Activated T-cell treated with anti-CD3 and anti-CD28 coated beads, Interleukin-2, amount 50 U/mL, for 24 hours (primary cell): ENCODE data around the gene HIPK2.
A peak's percentile ranks its signal among the peaks of the same experiment; 100 is the strongest.

Source experiments
- DNase-seq: peaks from one replicate; pipeline ENCODE4 v3.0.0-alpha.2; 2020
- H3K27ac Mint-ChIP-seq: 2 replicates; pipeline ENCODE4 v1.8.0; 2020; ENCODE audit warnings: mild to moderate bottlenecking, mixed read lengths
- H3K27me3 Mint-ChIP-seq: 2 replicates; pipeline ENCODE4 v1.8.0; 2020; ENCODE audit warnings: mixed read lengths
- H3K36me3 Mint-ChIP-seq: 2 replicates; pipeline ENCODE4 v1.8.0; 2020; ENCODE audit warnings: low read depth, mixed read lengths
- H3K4me1 Mint-ChIP-seq: 2 replicates; pipeline ENCODE4 v1.8.0; 2020; ENCODE audit warnings: low read depth, mixed read lengths
- H3K4me3 Mint-ChIP-seq: 2 replicates; pipeline ENCODE4 v1.8.0; 2020; ENCODE audit warnings: mild to moderate bottlenecking, moderate library complexity, mixed read lengths
- H3K9me3 Mint-ChIP-seq: 2 replicates; pipeline ENCODE4 v1.8.0; 2020; ENCODE audit warnings: mixed read lengths

The HIPK2 gene

GRCh38 chr7:139592801-139593461 is 184.9 kb downstream of the HIPK2 start:
- Mint-ChIP-seq H3K27me3 (no peaks in the 10 kb centered on the region), H3K9me3 (no peaks in the 10 kb centered on the region), H3K27ac (no peak overlapping the region), H3K36me3 (peaks cover 86% of the 10 kb centered on the region), H3K4me1 (no peaks in the 10 kb centered on the region), H3K4me3 (no peak overlapping the region)
- no peak for DNase-seq

GRCh38 chr7:139591550-139592195 is 186.1 kb downstream of the HIPK2 start:
- H3K9me3 Mint-ChIP-seq = no peaks in the 10 kb centered on the region
- no peak overlapping the region for H3K27ac Mint-ChIP-seq
- H3K36me3 Mint-ChIP-seq = peaks cover 83% of the 10 kb centered on the region
- no peak overlapping the region for H3K4me3 Mint-ChIP-seq
- H3K27me3 Mint-ChIP-seq = no peaks in the 10 kb centered on the region
- no peak for DNase-seq
- no peaks in the 10 kb centered on the region for H3K4me1 Mint-ChIP-seq

GRCh38 chr7:139589474-139589873 is 188.3 kb downstream of the HIPK2 start:
- no peaks in the 10 kb centered on the region for H3K9me3 Mint-ChIP-seq
- H3K4me1 Mint-ChIP-seq = peaks cover 2% of the 10 kb centered on the region
- DNase-seq = no peak
- no peak overlapping the region for H3K4me3 Mint-ChIP-seq
- H3K27ac Mint-ChIP-seq = peak overlapping the region; percentile 10
- H3K27me3 Mint-ChIP-seq = no peaks in the 10 kb centered on the region
- H3K36me3 Mint-ChIP-seq = peaks cover 78% of the 10 kb centered on the region

- Mint-ChIP-seq H3K27me3 (no peaks in the 10 kb centered on the region), H3K9me3 (no peaks in the 10 kb centered on the region), H3K4me1 (peaks cover 7% of the 10 kb centered on the region), H3K4me3 (no peak overlapping the region), H3K27ac (peak overlapping the region; percentile 40), H3K36me3 (peaks cover 77% of the 10 kb centered on the region)
- DNase-seq = peak; percentile 20
These were observed 189.2 kb downstream of the HIPK2 start for GRCh38 chr7:139588632-139589031.

DNA sequence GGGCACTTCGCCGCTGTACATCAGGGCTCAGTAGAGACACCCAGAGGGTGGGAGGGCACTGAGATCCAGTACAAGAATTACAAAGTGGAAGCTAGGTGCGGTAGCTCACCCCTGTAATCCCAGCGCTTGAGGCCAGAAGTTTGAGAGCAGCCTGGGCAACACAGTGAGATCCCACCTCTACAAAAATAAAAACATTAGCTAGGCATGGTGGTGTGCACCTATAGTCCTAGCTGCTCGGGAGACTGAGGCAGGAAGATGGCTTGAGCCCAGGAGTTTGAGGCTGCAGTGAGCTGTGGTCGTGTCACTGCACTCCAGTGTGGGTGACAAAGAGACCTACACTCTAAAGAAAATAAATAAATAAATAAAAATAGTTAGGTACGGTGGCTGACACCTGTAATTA is 190.3 kb downstream of the HIPK2 start:
- no peak for DNase-seq
- no peaks in the 10 kb centered on the region for H3K9me3 Mint-ChIP-seq
- peaks cover 77% of the 10 kb centered on the region for H3K36me3 Mint-ChIP-seq
- H3K27ac Mint-ChIP-seq = no peak overlapping the region
- H3K4me1 Mint-ChIP-seq = peaks cover 15% of the 10 kb centered on the region
- no peaks in the 10 kb centered on the region for H3K27me3 Mint-ChIP-seq
- no peak overlapping the region for H3K4me3 Mint-ChIP-seq

GRCh38 chr7:139586286-139586685 is 191.5 kb downstream of the HIPK2 start:
- H3K27me3 Mint-ChIP-seq = no peaks in the 10 kb centered on the region
- peaks cover 17% of the 10 kb centered on the region for H3K4me1 Mint-ChIP-seq
- H3K9me3 Mint-ChIP-seq = no peaks in the 10 kb centered on the region
- peaks cover 74% of the 10 kb centered on the region for H3K36me3 Mint-ChIP-seq
- DNase-seq = no peak
- H3K27ac Mint-ChIP-seq = no peak overlapping the region
- no peak overlapping the region for H3K4me3 Mint-ChIP-seq

GRCh38 chr7:139585042-139585441 is 192.8 kb downstream of the HIPK2 start:
- Mint-ChIP-seq H3K36me3 (peaks cover 78% of the 10 kb centered on the region), H3K9me3 (no peaks in the 10 kb centered on the region), H3K27me3 (no peaks in the 10 kb centered on the region), H3K4me1 (peaks cover 17% of the 10 kb centered on the region), H3K4me3 (no peak overlapping the region), H3K27ac (no peak overlapping the region)
- DNase-seq = no peak

DNA sequence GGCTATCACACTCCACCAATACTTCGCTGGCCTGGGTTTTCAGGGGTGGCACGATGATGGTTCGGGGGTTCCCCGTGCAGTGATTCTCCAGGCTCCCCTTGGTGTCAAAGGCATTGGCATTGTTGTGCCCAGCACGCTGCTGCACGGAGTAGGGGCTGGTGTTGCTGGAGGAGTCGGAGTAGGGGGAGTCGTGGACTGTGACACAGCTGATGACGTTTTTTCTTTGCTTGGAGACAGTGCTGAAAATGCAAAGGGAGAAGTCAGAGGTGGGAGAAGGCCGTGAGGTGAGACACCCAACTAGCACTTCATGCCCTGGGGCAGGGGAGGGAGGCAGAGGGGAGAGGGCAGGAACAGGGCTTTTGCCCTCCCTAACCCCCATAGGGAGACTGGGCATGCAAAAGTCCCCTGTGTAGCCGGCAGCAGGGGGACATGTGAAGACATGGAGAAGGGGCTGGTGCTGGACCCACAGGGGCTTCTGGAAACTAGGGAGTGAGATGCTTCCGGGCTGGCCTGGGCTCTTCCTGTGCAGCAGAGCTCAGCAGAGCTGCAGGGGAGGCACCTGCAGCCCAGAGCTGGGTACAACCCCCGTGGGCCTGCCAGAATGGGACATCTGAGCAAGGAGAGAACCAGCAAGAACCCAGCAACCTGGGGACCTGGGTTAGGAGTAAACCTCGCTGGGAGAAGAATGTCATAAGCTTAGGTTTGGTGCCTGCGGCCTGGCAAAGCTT is 193.8 kb downstream of the HIPK2 start:
- H3K4me3 Mint-ChIP-seq = no peak overlapping the region
- no peaks in the 10 kb centered on the region for H3K9me3 Mint-ChIP-seq
- peak; percentile 29 for DNase-seq
- H3K4me1 Mint-ChIP-seq = peaks cover 17% of the 10 kb centered on the region
- peaks cover 78% of the 10 kb centered on the region for H3K36me3 Mint-ChIP-seq
- no peaks in the 10 kb centered on the region for H3K27me3 Mint-ChIP-seq
- no peak overlapping the region for H3K27ac Mint-ChIP-seq

- Mint-ChIP-seq H3K36me3 (peaks cover 74% of the 10 kb centered on the region), H3K27ac (peak overlapping the region; percentile 18), H3K9me3 (no peaks in the 10 kb centered on the region), H3K27me3 (no peaks in the 10 kb centered on the region), H3K4me3 (no peak overlapping the region), H3K4me1 (peaks cover 17% of the 10 kb centered on the region)
- DNase-seq = peak; percentile 28
These were observed 195.1 kb downstream of the HIPK2 start for GRCh38 chr7:139582671-139583155.

- Mint-ChIP-seq H3K27me3 (no peaks in the 10 kb centered on the region), H3K4me3 (no peak overlapping the region), H3K9me3 (no peaks in the 10 kb centered on the region), H3K4me1 (peaks cover 17% of the 10 kb centered on the region), H3K36me3 (peaks cover 74% of the 10 kb centered on the region), H3K27ac (no peak overlapping the region)
- DNase-seq = peak; percentile 22
These were observed 195.6 kb downstream of the HIPK2 start for GRCh38 chr7:139582130-139582650.

GRCh38 chr7:139580435-139580834 is 197.4 kb downstream of the HIPK2 start:
- Mint-ChIP-seq H3K4me3 (no peak overlapping the region), H3K4me1 (peaks cover 17% of the 10 kb centered on the region), H3K9me3 (no peaks in the 10 kb centered on the region), H3K36me3 (peaks cover 71% of the 10 kb centered on the region), H3K27ac (no peak overlapping the region), H3K27me3 (no peaks in the 10 kb centered on the region)
- DNase-seq = no peak

- Mint-ChIP-seq H3K27ac (no peak overlapping the region), H3K4me3 (no peak overlapping the region), H3K9me3 (no peaks in the 10 kb centered on the region), H3K4me1 (no peaks in the 10 kb centered on the region), H3K36me3 (peaks cover 75% of the 10 kb centered on the region), H3K27me3 (no peaks in the 10 kb centered on the region)
- DNase-seq = no peak
These were observed 201.4 kb downstream of the HIPK2 start for GRCh38 chr7:139576179-139576973.

GRCh38 chr7:139575338-139575680 is 202.5 kb downstream of the HIPK2 start:
- no peak overlapping the region for H3K27ac Mint-ChIP-seq
- H3K27me3 Mint-ChIP-seq = no peaks in the 10 kb centered on the region
- DNase-seq = no peak
- H3K4me1 Mint-ChIP-seq = no peaks in the 10 kb centered on the region
- peaks cover 77% of the 10 kb centered on the region for H3K36me3 Mint-ChIP-seq
- no peak overlapping the region for H3K4me3 Mint-ChIP-seq
- H3K9me3 Mint-ChIP-seq = no peaks in the 10 kb centered on the region

DNA sequence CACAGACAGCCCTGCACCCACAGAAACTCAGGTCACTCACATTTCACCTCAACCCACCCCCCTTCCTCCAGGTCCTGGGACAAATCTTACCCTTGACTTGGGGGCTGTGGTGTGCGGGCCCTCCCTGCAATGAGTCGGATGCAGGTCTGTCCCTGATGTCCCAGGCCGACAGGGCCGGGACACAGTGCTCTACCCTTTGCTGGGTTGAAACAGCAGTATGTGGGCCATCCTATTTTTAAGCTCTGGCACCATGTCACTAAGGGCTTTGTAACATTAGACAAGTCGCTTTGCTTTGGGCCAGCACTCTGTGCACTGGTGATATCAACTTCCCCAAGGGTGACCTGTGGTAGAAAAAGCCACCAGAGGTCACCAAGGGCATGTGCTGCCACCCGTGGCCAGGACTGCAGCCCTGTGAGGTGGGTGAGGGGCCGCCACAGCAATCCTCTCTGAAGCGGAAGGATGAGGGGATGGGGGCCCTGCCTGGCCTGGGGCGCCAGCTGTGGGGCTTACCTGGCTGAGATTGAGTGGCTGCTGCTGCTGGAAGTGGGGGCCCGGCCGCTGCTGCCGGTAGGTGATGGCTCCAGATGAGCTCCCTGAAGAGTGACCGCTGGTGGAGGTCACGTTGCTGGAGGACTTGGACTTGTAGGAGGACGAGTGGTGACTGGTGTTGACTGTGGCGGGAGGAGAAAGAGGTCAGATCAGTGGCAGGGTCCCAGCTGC is 203.0 kb downstream of the HIPK2 start:
- no peak overlapping the region for H3K27ac Mint-ChIP-seq
- no peaks in the 10 kb centered on the region for H3K27me3 Mint-ChIP-seq
- H3K36me3 Mint-ChIP-seq = peaks cover 73% of the 10 kb centered on the region
- no peaks in the 10 kb centered on the region for H3K4me1 Mint-ChIP-seq
- DNase-seq = no peak
- H3K9me3 Mint-ChIP-seq = no peaks in the 10 kb centered on the region
- no peak overlapping the region for H3K4me3 Mint-ChIP-seq
